CD4-positive, alpha-beta memory T cell (primary cell): ENCODE measurements around the gene PNMA8C. TPM values are rescaled to one million over a fixed set of nuclear protein-coding genes. Genes with fewer than 3 reads are reported as not detected.
"Not testable (repeated sequence)": the region's sequence is repeated elsewhere in the genome, so short reads cannot be mapped to it uniquely, and the experiment has no call there.

ENCODE experiments used
- CTCF ChIA-PET: fragments of 350-600 bp; sonication (Branson Sonifier 250); formaldehyde crosslinking; loops from one replicate; lab custom pipeline; 2021; ENCODE audit warnings: inconsistent platforms; ENCODE audit not compliant: partially characterized antibody; lab: Charles Lee
- POLR2A ChIA-PET: fragments of 350-600 bp; sonication (Branson Sonifier 250); formaldehyde crosslinking; loops from one replicate; lab custom pipeline; 2021; ENCODE audit not compliant: partially characterized antibody; lab: Charles Lee
- DNase-seq, 5 donors: peaks; one replicate each; pipeline versions ENCODE4 v3.0.0 to v3.0.0-alpha.2; 2020 to 2022; ENCODE audit warnings: mixed read lengths in 1 of 5
- H3K27ac ChIP-seq: one replicate; pipeline ENCODE4 v1.7.0; 2013; ENCODE audit warnings: low read depth, low read length
- H3K27me3 ChIP-seq: 2 replicates; pipeline ENCODE4 v1.7.0; 2013; ENCODE audit warnings: mild to moderate bottlenecking, low read length, moderate library complexity; ENCODE audit not compliant: insufficient read depth
- H3K36me3 ChIP-seq: 2 replicates; pipeline ENCODE4 v1.7.0; 2013; ENCODE audit warnings: mild to moderate bottlenecking, low read length, moderate library complexity; ENCODE audit not compliant: insufficient read depth
- H3K4me1 ChIP-seq: 2 replicates; pipeline ENCODE4 v1.7.0; 2013; ENCODE audit warnings: mild to moderate bottlenecking, low read length, moderate library complexity; ENCODE audit not compliant: insufficient read depth
- H3K4me3 ChIP-seq, 2 donors: one replicate each; pipeline ENCODE4 v1.7.0; 2013; ENCODE audit warnings: low read length in 2 of 2, mild to moderate bottlenecking in 1 of 2
- H3K9me3 ChIP-seq, 2 donors: one replicate each; pipeline ENCODE4 v1.7.0; 2013; ENCODE audit warnings: low read length in 2 of 2, control low read depth in 1 of 2; ENCODE audit not compliant: control insufficient read depth in 1 of 2
- H3K27ac Mint-ChIP-seq, 7 donors: one replicate each; pipeline ENCODE4 v1.8.0; 2020 to 2021; ENCODE audit warnings: mixed read lengths in 7 of 7, mild to moderate bottlenecking in 6 of 7, inconsistent platforms in 3 of 7, moderate library complexity in 3 of 7
- H3K27me3 Mint-ChIP-seq, 2 donors: one replicate each; pipeline ENCODE4 v1.8.0; 2020 to 2021; ENCODE audit warnings: mixed read lengths in 2 of 2
- H3K36me3 Mint-ChIP-seq, 2 donors: one replicate each; pipeline ENCODE4 v1.8.0; 2020 to 2021; ENCODE audit warnings: mixed read lengths in 2 of 2, inconsistent platforms in 1 of 2, mild to moderate bottlenecking in 1 of 2
- H3K4me1 Mint-ChIP-seq, 4 donors: one replicate each; pipeline ENCODE4 v1.8.0; 2020 to 2021; ENCODE audit warnings: mixed read lengths in 4 of 4, mild to moderate bottlenecking in 1 of 4
- H3K4me3 Mint-ChIP-seq, 8 donors: one replicate each; pipeline ENCODE4 v1.8.0; 2020 to 2021; ENCODE audit warnings: mixed read lengths in 8 of 8, mild to moderate bottlenecking in 7 of 8, moderate library complexity in 6 of 8, inconsistent platforms in 3 of 8
- H3K9me3 Mint-ChIP-seq, 8 donors: one replicate each; pipeline ENCODE4 v1.8.0; 2020 to 2021; ENCODE audit warnings: mixed read lengths in 8 of 8, mild to moderate bottlenecking in 5 of 8, inconsistent platforms in 3 of 8, moderate library complexity in 1 of 8
- intact Hi-C: fragments of 100-400 bp; cut with micrococcal nuclease; formaldehyde crosslinking; loops from one replicate; pipeline ENCODE4 v1.15.1; 2023
- polyA plus RNA-seq, 2 donors: library from polyadenylated mRNA; unstranded; fragments of 300-500 nt; fragmentation: Illumina TruSeq; gene quantifications; one replicate each; pipeline ENCODE4 v1.2.3, GENCODE V29; 2021
- total RNA-seq, 2 experiments: library from RNA; stranded (reverse); gene quantifications; one replicate each; pipeline ENCODE4 v1.2.3, GENCODE V29; 2021

Gene PNMA8C
- total and polyA plus RNA-seq, 4 experiments from 2014 or later: not detected

DNA sequence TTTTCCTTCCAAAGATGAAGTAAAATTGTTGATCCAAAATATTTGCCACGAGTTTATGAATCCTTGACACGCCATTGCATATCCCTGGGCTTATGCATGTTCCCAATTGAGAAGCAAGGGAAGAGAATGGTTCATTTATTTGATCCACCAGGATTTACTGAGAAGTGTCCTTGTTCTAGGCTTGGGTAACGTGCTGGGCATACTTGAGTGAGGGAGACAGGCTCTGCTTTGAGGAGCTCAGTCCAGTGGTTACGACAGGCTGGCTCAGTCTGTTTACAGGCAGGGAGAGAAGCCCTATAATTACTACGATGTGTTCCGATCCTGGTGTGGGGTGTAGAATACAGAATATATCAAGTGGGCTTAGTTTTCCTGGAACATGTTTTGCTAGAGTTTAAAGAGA is 6.3 kb upstream of the PNMA8C start:
- Histone ChIP-seq H3K9me3 (no peaks in the 10 kb centered on the region), H3K36me3 (no peaks in the 10 kb centered on the region), H3K27me3 (no peaks in the 10 kb centered on the region), H3K27ac (no peak overlapping the region), H3K4me3 (no peak overlapping the region), H3K4me1 (no peaks in the 10 kb centered on the region)
- peaks cover 16 to 25% of the 10 kb centered on the region in 2 donors for H3K27me3 Mint-ChIP-seq
- no peaks in the 10 kb centered on the region for H3K4me1 Mint-ChIP-seq
- intact Hi-C loops: no loop called here
- no peak overlapping the region for H3K27ac Mint-ChIP-seq
- no peaks in the 10 kb centered on the region for H3K36me3 Mint-ChIP-seq
- no peak overlapping the region for H3K4me3 Mint-ChIP-seq
- peaks cover 0 to 4% (median 0%) of the 10 kb centered on the region in 8 donors for H3K9me3 Mint-ChIP-seq
- no peak for DNase-seq
- ChIA-PET CTCF (no interaction called here), POLR2A (no interaction called here)

GRCh38 chr19:46433470-46433869 is 4.7 kb upstream of the PNMA8C start:
- H3K9me3 ChIP-seq, H3K9me3 Mint-ChIP-seq, POLR2A ChIA-PET, H3K27ac Mint-ChIP-seq, H3K4me3 Mint-ChIP-seq, H3K36me3 Mint-ChIP-seq, H3K27ac ChIP-seq, H3K4me1 ChIP-seq, H3K27me3 ChIP-seq, H3K36me3 ChIP-seq, H3K4me3 ChIP-seq, CTCF ChIA-PET, intact Hi-C loops, DNase-seq: not testable (repeated sequence)
- Mint-ChIP-seq H3K27me3 (peaks cover 26 to 35% of the 10 kb centered on the region in 2 donors), H3K4me1 (peaks cover 8 to 12% (median 9%) of the 10 kb centered on the region in 4 donors)

DNA sequence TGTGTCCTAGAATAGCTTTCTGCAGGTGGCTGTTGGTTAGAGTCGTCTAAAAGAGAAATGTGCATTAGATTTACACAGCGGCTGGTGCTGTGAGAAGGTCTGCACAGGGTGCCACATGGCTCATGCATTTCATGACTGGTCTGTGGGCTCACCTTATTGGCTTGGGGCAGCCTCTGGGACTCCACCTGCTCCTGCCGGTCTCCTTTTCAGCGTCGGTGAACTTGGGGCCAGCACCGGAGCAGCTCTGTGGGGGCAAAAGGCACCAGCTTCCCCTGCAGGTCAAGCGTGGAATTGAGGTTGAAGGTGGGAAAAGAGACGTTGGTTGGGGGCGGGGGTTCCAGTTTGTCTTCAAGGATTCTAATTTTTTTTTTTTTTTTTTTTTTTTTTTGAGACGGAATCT is 3.1 kb upstream of the PNMA8C start:
- Mint-ChIP-seq H3K36me3 (no peaks in the 10 kb centered on the region), H3K27me3 (peaks cover 38 to 50% of the 10 kb centered on the region in 2 donors), H3K4me1 (peaks cover 11 to 21% (median 15%) of the 10 kb centered on the region in 4 donors), H3K27ac (no peak overlapping the region), H3K9me3 (peaks cover 0 to 4% (median 0%) of the 10 kb centered on the region in 8 donors), H3K4me3 (no peak overlapping the region)
- Histone ChIP-seq H3K4me3 (no peak overlapping the region), H3K4me1 (peaks cover 15% of the 10 kb centered on the region), H3K9me3 (no peaks in the 10 kb centered on the region), H3K27me3 (peaks cover 10% of the 10 kb centered on the region), H3K27ac (no peak overlapping the region), H3K36me3 (no peaks in the 10 kb centered on the region)
- POLR2A ChIA-PET: no interaction called here
- CTCF ChIA-PET: interaction anchor here (0.7 to 1.8 kb wide), 2 partner anchors 30 to 73 kb away, joined by 3 to 5 read pairs; no protein-coding TSS in a partner anchor
- intact Hi-C loops: no loop called here
- no peak for DNase-seq

GRCh38 chr19:46429999-46430398 is 1.3 kb upstream of the PNMA8C start:
- no peak overlapping the region for H3K4me3 Mint-ChIP-seq
- ChIA-PET CTCF (no interaction called here), POLR2A (no interaction called here)
- DNase-seq: no peak
- peak overlapping the region in 1 of 7 donors; percentile 39 for H3K27ac Mint-ChIP-seq
- peaks cover 49 to 57% of the 10 kb centered on the region in 2 donors for H3K27me3 Mint-ChIP-seq
- Histone ChIP-seq H3K27ac (no peak overlapping the region), H3K4me3 (no peak overlapping the region), H3K4me1 (peaks cover 23% of the 10 kb centered on the region), H3K27me3 (peaks cover 14% of the 10 kb centered on the region), H3K36me3 (no peaks in the 10 kb centered on the region), H3K9me3 (no peaks in the 10 kb centered on the region)
- H3K36me3 Mint-ChIP-seq: no peaks in the 10 kb centered on the region
- peaks cover 12 to 25% (median 18%) of the 10 kb centered on the region in 4 donors for H3K4me1 Mint-ChIP-seq
- intact Hi-C loops: no loop called here
- H3K9me3 Mint-ChIP-seq: peaks cover 0 to 4% (median 0%) of the 10 kb centered on the region in 8 donors

- peak overlapping the region in 4 of 8 donors; percentile 36 to 78 (median 69) for H3K4me3 Mint-ChIP-seq
- H3K27me3 ChIP-seq: peaks cover 14% of the 10 kb centered on the region
- intact Hi-C loops: no loop called here
- H3K36me3 Mint-ChIP-seq: no peaks in the 10 kb centered on the region
- no peak for DNase-seq
- no peak overlapping the region for H3K4me3 ChIP-seq
- no peaks in the 10 kb centered on the region for H3K9me3 ChIP-seq
- H3K4me1 Mint-ChIP-seq: peaks cover 12 to 25% (median 18%) of the 10 kb centered on the region in 4 donors
- no peaks in the 10 kb centered on the region for H3K36me3 ChIP-seq
- ChIA-PET CTCF (no interaction called here), POLR2A (no interaction called here)
- peaks cover 23% of the 10 kb centered on the region for H3K4me1 ChIP-seq
- H3K9me3 Mint-ChIP-seq: peaks cover 0 to 2% (median 0%) of the 10 kb centered on the region in 8 donors
- peak overlapping the region in 2 of 7 donors; percentile 12 to 48 for H3K27ac Mint-ChIP-seq
- H3K27ac ChIP-seq: no peak overlapping the region
- peaks cover 52 to 57% of the 10 kb centered on the region in 2 donors for H3K27me3 Mint-ChIP-seq
Observed at GRCh38 chr19:46427518-46428045, 1.2 kb downstream of the PNMA8C start.

DNA sequence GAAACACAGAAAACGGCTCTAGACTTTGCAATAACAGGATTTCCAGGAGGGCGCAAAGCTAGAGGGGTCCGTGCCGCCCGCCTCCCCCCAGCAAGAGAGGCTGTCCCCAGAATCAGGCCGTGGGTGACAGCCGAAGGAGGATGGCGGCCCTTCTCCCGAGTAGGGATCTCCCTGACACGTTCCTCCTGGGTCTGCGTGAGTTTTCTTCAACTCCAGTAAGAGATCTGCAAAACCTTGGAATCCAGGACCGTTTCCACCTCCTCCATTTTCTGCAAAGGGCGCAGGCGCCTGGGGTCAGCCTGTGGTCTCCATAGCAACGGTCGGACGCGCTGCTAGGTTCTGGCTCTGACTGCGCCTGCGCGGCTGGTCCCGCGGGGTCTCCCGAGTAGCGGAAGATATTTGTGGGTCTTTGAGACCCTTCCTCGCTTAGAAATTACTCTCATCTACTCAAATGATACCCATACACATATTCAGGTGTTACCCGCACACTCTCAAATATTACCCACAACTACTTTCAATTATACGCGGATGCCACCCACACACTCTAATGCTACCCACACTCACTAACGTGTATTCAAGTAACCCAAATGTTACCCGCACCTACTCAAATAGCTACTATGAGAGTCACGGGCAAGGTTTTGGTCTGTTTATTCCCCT is 2.1 kb downstream of the PNMA8C start:
- CTCF ChIA-PET: no interaction called here
- H3K27ac Mint-ChIP-seq: no peak overlapping the region

GRCh38 chr19:46426035-46426505 is 2.7 kb downstream of the PNMA8C start:
- H3K36me3 ChIP-seq: no peaks in the 10 kb centered on the region
- peaks cover 23% of the 10 kb centered on the region for H3K4me1 ChIP-seq
- no peak overlapping the region for H3K4me3 ChIP-seq
- no peak for DNase-seq
- Mint-ChIP-seq H3K27me3 (peaks cover 51 to 57% of the 10 kb centered on the region in 2 donors), H3K9me3 (peaks cover 0 to 2% (median 0%) of the 10 kb centered on the region in 8 donors), H3K4me1 (peaks cover 12 to 25% (median 18%) of the 10 kb centered on the region in 4 donors), H3K27ac (no peak overlapping the region), H3K36me3 (no peaks in the 10 kb centered on the region), H3K4me3 (peak overlapping the region in 5 of 8 donors; percentile 0 to 68 (median 60))
- peaks cover 14% of the 10 kb centered on the region for H3K27me3 ChIP-seq
- H3K27ac ChIP-seq: no peak overlapping the region
- POLR2A ChIA-PET: no interaction called here
- no peaks in the 10 kb centered on the region for H3K9me3 ChIP-seq
- CTCF ChIA-PET: interaction anchor here (1.4 kb wide), 1 partner anchor 20 kb away, joined by 3 read pairs; no protein-coding TSS in a partner anchor
- intact Hi-C loops: no loop called here

More for the DNA sequence above, 2.1 kb downstream of the PNMA8C start:
- intact Hi-C loops: no loop called here
- no peak for DNase-seq
- Histone ChIP-seq H3K4me1 (peaks cover 23% of the 10 kb centered on the region), H3K27ac (no peak overlapping the region), H3K36me3 (no peaks in the 10 kb centered on the region), H3K27me3 (peaks cover 14% of the 10 kb centered on the region), H3K9me3 (no peaks in the 10 kb centered on the region), H3K4me3 (no peak overlapping the region)
- Mint-ChIP-seq H3K4me1 (peaks cover 12 to 25% (median 18%) of the 10 kb centered on the region in 4 donors), H3K9me3 (peaks cover 0 to 2% (median 0%) of the 10 kb centered on the region in 8 donors), H3K4me3 (peak overlapping the region in 7 of 8 donors; percentile 1 to 78 (median 60)), H3K36me3 (no peaks in the 10 kb centered on the region), H3K27me3 (peaks cover 52 to 58% of the 10 kb centered on the region in 2 donors)
- POLR2A ChIA-PET: no interaction called here
